Measurements from ENCODE around the gene CAD.

CAD gene

GRCh38 chr2:27223416-27223815, 6.2 kb downstream of the CAD start:
- no peak for DNase-seq (ENCODE audit: low read depth, low spot score)

- DNase-seq (ENCODE audit: low read depth, low spot score): no peak
Observed at GRCh38 chr2:27225526-27225925, 8.4 kb downstream of the CAD start.

- DNase-seq (ENCODE audit: low read depth, low spot score): no peak
Observed at GRCh38 chr2:27227501-27227900, 10.3 kb downstream of the CAD start.

GRCh38 chr2:27231921-27232320, 14.8 kb downstream of the CAD start:
- no peak for DNase-seq (ENCODE audit: low read depth, low spot score)

GRCh38 chr2:27233341-27233740, 16.2 kb downstream of the CAD start:
- no peak for DNase-seq (ENCODE audit: low read depth, low spot score)

- no peak for DNase-seq (ENCODE audit: low read depth, low spot score)
Observed at GRCh38 chr2:27236136-27236535, 19.0 kb downstream of the CAD start.

GRCh38 chr2:27236626-27237025, 19.5 kb downstream of the CAD start:
- no peak for DNase-seq (ENCODE audit: low read depth, low spot score)

- DNase-seq (ENCODE audit: low read depth, low spot score): no peak
Observed at GRCh38 chr2:27237341-27237945, 20.3 kb downstream of the CAD start.

- no peak for DNase-seq (ENCODE audit: low read depth, low spot score)
Observed at GRCh38 chr2:27238976-27239375, 21.8 kb downstream of the CAD start.

- no peak for DNase-seq (ENCODE audit: low read depth, low spot score)
Observed at GRCh38 chr2:27240406-27240805, 23.2 kb downstream of the CAD start.

GRCh38 chr2:27241761-27242613, 24.8 kb downstream of the CAD start:
- DNase-seq (ENCODE audit: low read depth, low spot score): no peak

GRCh38 chr2:27242614-27242951, 25.4 kb downstream of the CAD start:
- DNase-seq (ENCODE audit: low read depth, low spot score): no peak

- DNase-seq (ENCODE audit: low read depth, low spot score): no peak
Observed at GRCh38 chr2:27243391-27244130, 26.4 kb downstream of the CAD start.

- no peak for DNase-seq (ENCODE audit: low read depth, low spot score)
Observed at GRCh38 chr2:27245116-27245515, 27.9 kb downstream of the CAD start.

- DNase-seq (ENCODE audit: low read depth, low spot score): no peak
Observed at GRCh38 chr2:27245626-27246025, 28.5 kb downstream of the CAD start.

GRCh38 chr2:27247893-27248292, 30.7 kb downstream of the CAD start:
- no peak for DNase-seq (ENCODE audit: low read depth, low spot score)

- no peak for DNase-seq (ENCODE audit: low read depth, low spot score)
Observed at GRCh38 chr2:27249159-27249890, 32.2 kb downstream of the CAD start.

- peak; percentile 92 for DNase-seq (ENCODE audit: low read depth, low spot score)
Observed at GRCh38 chr2:27249891-27250651, 32.9 kb downstream of the CAD start.

GRCh38 chr2:27250652-27251379, 33.6 kb downstream of the CAD start:
- DNase-seq (ENCODE audit: low read depth, low spot score): no peak

GRCh38 chr2:27251766-27252165, 34.6 kb downstream of the CAD start:
- no peak for DNase-seq (ENCODE audit: low read depth, low spot score)

- DNase-seq (ENCODE audit: low read depth, low spot score): no peak
Observed at GRCh38 chr2:27255187-27255586, 38.0 kb downstream of the CAD start.

Data from ELF-1 (cell line).